ENCODE results near the gene MAMLD1. TPM values are rescaled to one million over a fixed set of nuclear protein-coding genes. Genes with fewer than 3 reads are reported as not detected.

MAMLD1 gene
- polyA plus RNA-seq, 1 experiment, result 3.7 TPM

GRCh38 chrX:150371877-150372276 is 8.8 kb downstream of the MAMLD1 start:
- TF ChIP-seq, protein P1, sequence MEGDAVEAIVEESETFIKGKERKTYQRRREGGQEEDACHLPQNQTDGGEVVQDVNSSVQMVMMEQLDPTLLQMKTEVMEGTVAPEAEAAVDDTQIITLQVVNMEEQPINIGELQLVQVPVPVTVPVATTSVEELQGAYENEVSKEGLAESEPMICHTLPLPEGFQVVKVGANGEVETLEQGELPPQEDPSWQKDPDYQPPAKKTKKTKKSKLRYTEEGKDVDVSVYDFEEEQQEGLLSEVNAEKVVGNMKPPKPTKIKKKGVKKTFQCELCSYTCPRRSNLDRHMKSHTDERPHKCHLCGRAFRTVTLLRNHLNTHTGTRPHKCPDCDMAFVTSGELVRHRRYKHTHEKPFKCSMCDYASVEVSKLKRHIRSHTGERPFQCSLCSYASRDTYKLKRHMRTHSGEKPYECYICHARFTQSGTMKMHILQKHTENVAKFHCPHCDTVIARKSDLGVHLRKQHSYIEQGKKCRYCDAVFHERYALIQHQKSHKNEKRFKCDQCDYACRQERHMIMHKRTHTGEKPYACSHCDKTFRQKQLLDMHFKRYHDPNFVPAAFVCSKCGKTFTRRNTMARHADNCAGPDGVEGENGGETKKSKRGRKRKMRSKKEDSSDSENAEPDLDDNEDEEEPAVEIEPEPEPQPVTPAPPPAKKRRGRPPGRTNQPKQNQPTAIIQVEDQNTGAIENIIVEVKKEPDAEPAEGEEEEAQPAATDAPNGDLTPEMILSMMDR (IDR thresholded peaks at IDR 0.05; ENCODE audit: low read depth, low read length), result no peak
- CTCF ChIA-PET, result no interaction called here
- no peak overlapping the region for H3K4me3 ChIP-seq (ENCODE audit: low read depth, low read length)
- H3K9me3 ChIP-seq (ENCODE audit: control insufficient read depth, insufficient read depth, low read length), result no peaks in the 10 kb centered on the region
- no peak for DNase-seq (ENCODE audit: low read depth, low spot score)
- H3K27me3 ChIP-seq (ENCODE audit: control insufficient read depth, insufficient read depth, low read length), result no peaks in the 10 kb centered on the region
- no peak overlapping the region for H3K27ac ChIP-seq (ENCODE audit: low read depth, low read length)
- POLR2A ChIA-PET, result no interaction called here

- no peak overlapping the region for H3K4me3 ChIP-seq (ENCODE audit: low read depth, low read length)
- no peaks in the 10 kb centered on the region for H3K9me3 ChIP-seq (ENCODE audit: control insufficient read depth, insufficient read depth, low read length)
- H3K27me3 ChIP-seq (ENCODE audit: control insufficient read depth, insufficient read depth, low read length), result no peaks in the 10 kb centered on the region
- CTCF ChIA-PET, result no interaction called here
- no peak for DNase-seq (ENCODE audit: low read depth, low spot score)
- no peak overlapping the region for H3K27ac ChIP-seq (ENCODE audit: low read depth, low read length)
- POLR2A ChIA-PET, result no interaction called here
- TF ChIP-seq, protein P1 (IDR thresholded peaks at IDR 0.05; ENCODE audit: low read depth, low read length), result no peak
Observed at GRCh38 chrX:150372280-150372679, 9.2 kb downstream of the MAMLD1 start.

DNA sequence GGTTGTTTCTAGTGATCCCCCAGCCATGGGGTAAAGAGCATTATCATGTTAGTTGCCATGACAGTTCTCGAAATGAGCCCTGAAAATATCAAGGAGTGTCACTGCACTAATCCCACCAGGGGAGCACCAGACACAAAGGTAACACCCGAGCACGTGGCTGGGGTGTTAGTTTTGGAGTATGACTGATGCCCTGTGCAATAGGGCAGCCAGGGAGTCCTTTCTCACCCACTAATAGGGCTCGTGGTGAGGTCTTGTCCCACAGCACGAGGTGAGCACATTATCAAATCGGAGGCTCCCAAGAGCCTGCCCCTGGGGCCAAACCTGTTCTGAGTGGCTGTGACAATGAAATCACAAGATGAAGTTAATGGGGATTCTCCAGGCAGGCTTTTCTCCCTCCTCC is 9.6 kb downstream of the MAMLD1 start:
- DNase-seq (ENCODE audit: low read depth, low spot score), result no peak
- CTCF ChIA-PET, result no interaction called here

GRCh38 chrX:150375243-150375770 is 12.2 kb downstream of the MAMLD1 start:
- H3K27me3 ChIP-seq (ENCODE audit: control insufficient read depth, insufficient read depth, low read length), result no peaks in the 10 kb centered on the region
- H3K27ac ChIP-seq (ENCODE audit: low read depth, low read length), result no peak overlapping the region
- H3K4me3 ChIP-seq (ENCODE audit: low read depth, low read length), result no peak overlapping the region
- POLR2A ChIA-PET, result interaction anchor here (0.6 kb wide), 1 partner anchor 127 kb away, joined by 6 read pairs; no protein-coding TSS in a partner anchor
- no peaks in the 10 kb centered on the region for H3K9me3 ChIP-seq (ENCODE audit: control insufficient read depth, insufficient read depth, low read length)
- TF ChIP-seq, protein P1 (IDR thresholded peaks at IDR 0.05; ENCODE audit: low read depth, low read length), result no peak
- CTCF ChIA-PET, result no interaction called here
- DNase-seq (ENCODE audit: low read depth, low spot score), result no peak

More for the DNA sequence above, 9.6 kb downstream of the MAMLD1 start:
- H3K9me3 ChIP-seq (ENCODE audit: control insufficient read depth, insufficient read depth, low read length), result no peaks in the 10 kb centered on the region
- TF ChIP-seq, protein P1 (IDR thresholded peaks at IDR 0.05; ENCODE audit: low read depth, low read length), result no peak
- H3K27me3 ChIP-seq (ENCODE audit: control insufficient read depth, insufficient read depth, low read length), result no peaks in the 10 kb centered on the region
- POLR2A ChIA-PET, result no interaction called here
- H3K27ac ChIP-seq (ENCODE audit: low read depth, low read length), result no peak overlapping the region
- H3K4me3 ChIP-seq (ENCODE audit: low read depth, low read length), result no peak overlapping the region

DNA sequence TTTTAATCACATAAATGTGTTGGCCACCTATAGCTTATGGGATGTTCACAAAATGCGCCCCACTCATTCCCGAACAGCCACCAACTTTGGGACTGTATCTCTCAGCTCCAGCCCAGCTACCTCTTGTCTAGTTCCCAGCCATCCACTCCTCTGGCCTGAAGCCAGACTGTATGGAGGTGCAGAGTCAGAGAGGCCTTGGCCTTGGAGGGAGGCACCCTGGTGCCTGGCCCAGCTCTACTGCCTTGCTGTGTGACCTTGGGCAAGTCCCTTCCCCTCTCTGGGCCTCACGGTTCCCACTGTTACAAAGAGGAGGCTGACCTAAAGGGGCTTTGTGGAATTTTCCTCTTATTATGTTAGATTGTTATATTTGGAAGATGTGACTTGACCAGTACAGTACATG is 13.9 kb downstream of the MAMLD1 start:
- H3K4me3 ChIP-seq (ENCODE audit: low read depth, low read length), result no peak overlapping the region
- no peaks in the 10 kb centered on the region for H3K9me3 ChIP-seq (ENCODE audit: control insufficient read depth, insufficient read depth, low read length)
- ChIA-PET POLR2A (no interaction called here), CTCF (interaction anchor here (0.7 to 1.4 kb wide), 4 partner anchors 11 to 438 kb away, joined by 3 to 5 read pairs (median 3); no protein-coding TSS in a partner anchor)
- no peak for DNase-seq (ENCODE audit: low read depth, low spot score)
- no peak overlapping the region for H3K27ac ChIP-seq (ENCODE audit: low read depth, low read length)
- TF ChIP-seq, protein P1 (IDR thresholded peaks at IDR 0.05; ENCODE audit: low read depth, low read length), result no peak
- no peaks in the 10 kb centered on the region for H3K27me3 ChIP-seq (ENCODE audit: control insufficient read depth, insufficient read depth, low read length)
